HL-60/S4 treated with phorbol 12-myristate 13-acetate at 8.2 ng/mL for 4 days and 3 days (cell line): Measurements from ENCODE around the gene PCDHGA12.
"Not testable (repeated sequence)": the region's sequence is repeated elsewhere in the genome, so short reads cannot be mapped to it uniquely, and the experiment has no call there.

Experiments
- in situ Hi-C: fragments of 300-500 bp; cut with MboI; formaldehyde crosslinking; loops from 2 replicates; pipeline ENCODE4 v1.15.0; 2022; ENCODE audit warnings: low sequenced_read_pairs

The PCDHGA12 gene

GRCh38 chr5:141430332-141431113 lies at the start of gene PCDHGA12:
PCDHGA12 (plus strand) TSS chr5:141430507; CDS start chr5:141430760, 253 bp downstream.
- in situ Hi-C loops: no loop called here

GRCh38 chr5:141382469-141383294 lies 47.6 kb upstream of the PCDHGA12 start, which contains the start of gene PCDHGA7:
PCDHGA7 (plus strand) TSS chr5:141382742; CDS start chr5:141382900, 158 bp downstream.
- in situ Hi-C loops: no loop called here

- in situ Hi-C loops: no loop called here
Measured at GRCh38 chr5:141383345-141383744, 47.0 kb upstream of the PCDHGA12 start.

DNA sequence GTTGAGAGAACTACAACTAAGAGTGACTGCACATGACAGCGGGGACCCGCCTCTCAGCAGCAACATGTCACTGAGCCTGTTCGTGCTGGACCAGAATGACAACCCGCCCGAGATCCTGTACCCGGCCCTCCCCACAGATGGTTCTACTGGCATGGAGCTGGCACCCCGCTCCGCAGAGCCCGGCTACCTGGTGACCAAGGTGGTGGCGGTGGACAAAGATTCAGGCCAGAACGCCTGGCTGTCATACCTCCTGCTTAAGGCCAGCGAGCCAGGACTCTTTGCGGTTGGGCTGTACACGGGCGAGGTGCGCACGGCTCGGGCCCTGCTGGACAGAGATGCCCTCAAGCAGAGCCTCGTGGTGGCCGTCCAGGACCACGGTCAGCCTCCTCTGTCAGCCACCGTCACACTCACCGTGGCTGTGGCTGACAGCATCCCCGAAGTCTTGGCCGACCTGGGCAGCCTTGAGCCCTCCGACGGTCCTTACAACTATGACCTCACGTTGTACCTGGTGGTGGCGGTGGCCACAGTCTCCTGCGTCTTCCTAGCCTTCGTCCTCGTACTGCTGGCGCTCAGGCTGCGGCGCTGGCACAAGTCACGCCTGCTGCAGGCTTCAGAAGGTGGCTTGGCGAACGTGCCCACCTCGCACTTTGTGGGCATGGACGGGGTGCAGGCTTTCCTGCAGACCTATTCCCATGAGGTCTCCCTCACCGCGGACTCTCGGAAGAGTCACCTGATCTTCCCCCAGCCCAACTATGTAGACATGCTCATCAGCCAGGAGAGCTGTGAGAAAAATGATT lies 45.6 kb upstream of the PCDHGA12 start:
- in situ Hi-C loops: no loop called here

DNA sequence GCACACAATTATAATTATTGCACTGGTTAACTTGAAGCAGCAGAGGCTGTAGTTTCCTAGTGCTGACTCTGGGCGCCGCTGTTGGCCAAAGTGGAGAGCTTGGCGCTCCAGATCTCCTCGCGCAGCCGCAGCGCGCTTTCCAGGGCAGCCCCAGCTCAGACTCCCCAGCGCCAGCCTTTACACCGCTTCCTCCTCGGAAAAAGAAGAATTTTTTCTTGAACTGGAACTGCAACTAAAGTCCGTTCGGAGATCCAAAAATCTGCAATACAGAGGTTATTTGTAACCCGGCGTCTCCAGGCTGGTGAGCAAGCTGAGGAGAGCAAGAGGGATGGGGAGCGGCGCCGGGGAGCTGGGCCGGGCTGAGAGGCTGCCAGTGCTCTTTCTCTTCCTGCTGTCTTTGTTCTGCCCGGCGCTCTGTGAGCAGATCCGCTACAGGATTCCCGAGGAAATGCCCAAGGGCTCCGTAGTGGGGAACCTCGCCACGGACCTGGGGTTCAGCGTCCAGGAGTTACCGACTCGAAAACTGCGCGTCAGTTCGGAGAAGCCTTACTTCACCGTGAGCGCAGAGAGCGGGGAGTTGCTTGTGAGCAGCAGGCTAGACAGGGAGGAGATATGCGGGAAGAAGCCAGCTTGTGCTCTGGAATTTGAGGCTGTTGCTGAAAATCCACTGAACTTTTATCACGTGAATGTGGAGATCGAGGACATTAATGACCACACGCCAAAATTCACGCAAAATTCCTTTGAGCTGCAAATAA lies 42.6 kb upstream of the PCDHGA12 start, which contains the start of gene PCDHGB4:
Gene PCDHGB4, plus strand, starts transcription at position 142 of the 755 bp plus-strand sequence. Its CDS starts 187 bp downstream, at position 329.
- in situ Hi-C loops: not testable (repeated sequence)

DNA sequence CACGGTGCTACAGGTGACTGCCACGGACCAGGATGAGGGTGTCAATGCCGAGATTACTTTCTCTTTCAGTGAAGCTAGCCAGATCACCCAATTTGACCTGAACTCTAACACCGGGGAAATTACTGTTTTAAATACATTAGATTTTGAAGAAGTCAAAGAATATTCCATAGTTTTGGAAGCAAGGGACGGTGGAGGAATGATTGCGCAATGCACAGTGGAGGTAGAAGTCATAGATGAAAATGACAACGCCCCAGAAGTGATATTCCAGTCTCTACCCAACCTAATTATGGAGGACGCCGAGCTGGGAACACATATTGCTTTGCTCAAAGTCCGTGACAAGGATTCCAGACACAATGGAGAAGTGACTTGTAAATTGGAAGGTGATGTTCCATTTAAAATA lies 41.6 kb upstream of the PCDHGA12 start:
- in situ Hi-C loops: no loop called here

DNA sequence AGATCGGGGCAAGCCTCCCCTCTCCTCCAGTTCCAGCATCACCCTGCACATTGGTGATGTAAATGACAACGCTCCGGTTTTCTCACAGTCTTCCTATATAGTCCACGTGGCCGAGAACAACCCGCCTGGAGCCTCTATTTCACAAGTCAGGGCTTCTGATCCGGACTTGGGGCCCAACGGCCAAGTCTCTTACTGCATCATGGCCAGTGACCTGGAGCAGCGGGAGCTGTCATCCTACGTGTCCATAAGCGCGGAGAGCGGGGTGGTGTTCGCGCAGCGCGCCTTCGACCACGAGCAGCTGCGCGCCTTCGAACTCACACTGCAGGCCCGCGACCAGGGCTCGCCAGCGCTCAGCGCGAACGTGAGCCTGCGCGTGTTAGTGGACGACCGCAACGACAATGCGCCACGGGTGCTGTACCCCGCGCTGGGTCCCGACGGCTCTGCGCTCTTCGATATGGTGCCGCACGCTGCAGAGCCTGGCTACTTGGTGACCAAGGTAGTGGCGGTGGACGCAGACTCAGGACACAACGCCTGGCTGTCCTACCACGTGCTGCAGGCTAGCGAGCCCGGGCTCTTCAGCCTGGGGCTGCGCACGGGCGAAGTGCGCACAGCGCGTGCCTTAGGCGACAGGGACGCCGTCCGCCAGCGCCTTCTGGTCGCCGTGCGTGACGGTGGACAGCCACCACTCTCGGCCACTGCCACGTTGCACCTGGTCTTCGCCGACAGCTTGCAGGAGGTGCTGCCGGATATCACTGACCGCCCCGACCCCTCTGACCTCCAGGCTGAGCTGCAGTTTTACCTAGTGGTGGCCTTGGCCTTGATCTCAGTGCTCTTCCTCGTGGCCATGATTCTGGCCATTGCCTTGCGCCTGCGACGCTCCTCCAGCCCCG lies 40.9 kb upstream of the PCDHGA12 start:
- in situ Hi-C loops: no loop called here

GRCh38 chr5:141392429-141393198 lies 37.7 kb upstream of the PCDHGA12 start, which contains the start of gene PCDHGA8:
PCDHGA8 (plus strand) TSS chr5:141392633; CDS start chr5:141392814, 181 bp downstream.
- in situ Hi-C loops: no loop called here

GRCh38 chr5:141393267-141393666 lies 37.0 kb upstream of the PCDHGA12 start:
- in situ Hi-C loops: no loop called here

DNA sequence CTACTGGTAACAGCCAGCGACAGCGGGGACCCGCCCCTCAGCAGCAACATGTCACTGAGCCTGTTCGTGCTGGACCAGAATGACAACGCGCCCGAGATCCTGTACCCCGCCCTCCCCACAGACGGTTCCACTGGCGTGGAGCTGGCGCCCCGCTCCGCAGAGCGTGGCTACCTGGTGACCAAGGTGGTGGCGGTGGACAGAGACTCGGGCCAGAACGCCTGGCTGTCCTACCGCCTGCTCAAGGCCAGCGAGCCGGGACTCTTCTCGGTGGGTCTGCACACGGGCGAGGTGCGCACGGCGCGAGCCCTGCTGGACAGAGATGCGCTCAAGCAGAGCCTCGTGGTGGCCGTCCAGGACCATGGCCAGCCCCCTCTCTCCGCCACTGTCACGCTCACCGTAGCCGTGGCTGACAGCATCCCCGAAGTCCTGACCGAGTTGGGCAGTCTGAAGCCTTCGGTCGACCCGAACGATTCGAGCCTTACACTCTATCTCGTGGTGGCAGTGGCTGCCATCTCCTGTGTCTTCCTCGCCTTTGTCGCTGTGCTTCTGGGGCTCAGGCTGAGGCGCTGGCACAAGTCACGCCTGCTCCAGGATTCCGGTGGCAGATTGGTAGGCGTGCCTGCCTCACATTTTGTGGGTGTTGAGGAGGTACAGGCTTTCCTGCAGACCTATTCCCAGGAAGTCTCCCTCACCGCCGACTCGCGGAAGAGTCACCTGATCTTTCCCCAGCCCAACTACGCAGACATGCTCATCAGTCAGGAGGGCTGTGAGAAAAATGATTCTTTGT lies 35.7 kb upstream of the PCDHGA12 start:
- in situ Hi-C loops: not testable (repeated sequence)

- in situ Hi-C loops: not testable (repeated sequence)
Measured at GRCh38 chr5:141397756-141398551, 32.4 kb upstream of the PCDHGA12 start, which contains the start of gene PCDHGB5. PCDHGB5 (plus strand) TSS chr5:141397947; CDS start chr5:141398128, 181 bp downstream.

DNA sequence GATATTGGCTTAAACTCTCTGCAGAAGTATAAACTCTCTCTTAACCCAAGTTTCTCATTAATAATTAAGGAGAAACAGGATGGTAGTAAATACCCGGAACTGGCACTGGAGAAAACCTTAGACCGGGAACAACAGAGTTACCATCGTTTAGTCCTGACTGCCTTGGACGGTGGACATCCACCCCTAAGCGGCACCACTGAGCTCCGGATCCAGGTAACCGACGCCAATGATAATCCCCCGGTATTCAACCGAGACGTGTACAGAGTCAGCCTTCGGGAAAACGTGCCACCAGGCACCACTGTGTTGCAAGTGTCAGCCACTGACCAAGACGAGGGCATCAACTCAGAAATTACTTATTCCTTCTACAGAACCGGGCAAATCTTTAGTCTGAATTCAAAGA lies 31.7 kb upstream of the PCDHGA12 start:
- in situ Hi-C loops: no loop called here

GRCh38 chr5:141399555-141400258 lies 30.6 kb upstream of the PCDHGA12 start:
- in situ Hi-C loops: no loop called here

DNA sequence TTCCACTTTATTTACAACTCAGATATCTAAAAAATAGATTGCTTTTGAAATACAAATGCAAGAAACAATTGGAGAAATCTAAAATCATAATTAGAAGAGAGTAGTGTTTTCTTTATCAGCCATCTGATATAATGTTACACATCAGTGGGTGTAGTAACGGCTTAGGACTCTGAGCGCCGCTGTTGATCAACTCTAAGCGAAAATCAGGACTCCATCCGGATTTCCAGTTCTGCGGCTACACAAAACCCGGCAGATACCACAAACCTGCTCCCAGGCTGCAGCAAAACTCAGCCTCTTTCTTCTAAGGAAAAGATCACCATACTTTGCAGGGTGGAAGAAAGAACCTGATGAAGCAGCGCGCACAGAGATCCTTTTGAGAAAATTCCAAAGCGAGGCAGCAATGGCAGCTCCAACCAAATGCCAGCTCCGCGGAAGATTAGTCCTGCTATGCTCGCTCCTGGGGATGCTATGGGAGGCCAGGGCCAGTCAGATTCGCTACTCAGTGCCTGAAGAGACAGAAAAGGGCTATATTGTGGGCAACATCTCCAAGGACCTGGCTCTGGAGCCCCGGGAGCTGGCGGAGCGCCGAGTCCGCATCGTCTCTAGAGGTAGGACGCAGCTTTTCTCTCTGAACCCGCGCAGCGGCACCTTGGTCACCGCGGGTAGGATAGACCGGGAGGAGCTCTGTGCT lies 27.6 kb upstream of the PCDHGA12 start, which contains the start of gene PCDHGA9:
Gene PCDHGA9, plus strand, starts transcription at position 226 of the 691 bp plus-strand sequence. Its CDS starts 175 bp downstream, at position 401.
- in situ Hi-C loops: no loop called here

- in situ Hi-C loops: no loop called here
Measured at GRCh38 chr5:141403387-141403786, 26.9 kb upstream of the PCDHGA12 start.
